Neural crest cell (in vitro differentiated cells): ENCODE measurements around the gene PANX3. TPM values are rescaled to one million over a fixed set of nuclear protein-coding genes. Genes with fewer than 3 reads are reported as not detected.

Experiments used
- DNase-seq: peaks from one replicate; pipeline ENCODE4 v3.0.0; 2021; ENCODE audit warnings: low read depth, mixed read lengths, low spot score
- H3K27ac Mint-ChIP-seq: one replicate; pipeline ENCODE4 v1.8.0; 2021; ENCODE audit warnings: mild to moderate bottlenecking, mixed read lengths; ENCODE audit not compliant: unreplicated experiment
- H3K27me3 Mint-ChIP-seq: 2 replicates; pipeline ENCODE4 v1.8.0; 2021; ENCODE audit warnings: low read depth, mild to moderate bottlenecking, mixed read lengths
- H3K36me3 Mint-ChIP-seq: 2 replicates; pipeline ENCODE4 v1.8.0; 2021; ENCODE audit warnings: low read depth, mild to moderate bottlenecking, mixed read lengths
- H3K4me1 Mint-ChIP-seq: 2 replicates; pipeline ENCODE4 v1.8.0; 2021; ENCODE audit warnings: mixed read lengths
- H3K4me3 Mint-ChIP-seq: one replicate; pipeline ENCODE4 v1.8.0; 2021; ENCODE audit warnings: mild to moderate bottlenecking, mixed read lengths
- H3K9me3 Mint-ChIP-seq: 2 replicates; pipeline ENCODE4 v1.8.0; 2021; ENCODE audit warnings: mixed read lengths
- long read RNA-seq: library from polyadenylated mRNA; unstranded; transcript quantifications from one replicate; pipeline ENCODE4 v2.0.0, GENCODE V29; 2020
- total RNA-seq: library from RNA; stranded (reverse); gene quantifications from 2 replicates; pipeline ENCODE4 v1.2.1, GENCODE V29; 2021
- TF ChIP-seq, protein P1 (sequence below): fragments of 200-600 bp; sonication (generic); conservative IDR thresholded peaks from 2 replicates; pipeline ENCODE4 v1.5.0; 2021; ENCODE audit warnings: antibody characterized with exemption, mild to moderate bottlenecking

PANX3 gene
- not detected in 2 replicates for total RNA-seq
- long read RNA-seq, partial matches to known transcripts: 0 of 1 reads
- long read RNA-seq, other reads (novel, unspliced or antisense): 1 of 1 reads

DNA sequence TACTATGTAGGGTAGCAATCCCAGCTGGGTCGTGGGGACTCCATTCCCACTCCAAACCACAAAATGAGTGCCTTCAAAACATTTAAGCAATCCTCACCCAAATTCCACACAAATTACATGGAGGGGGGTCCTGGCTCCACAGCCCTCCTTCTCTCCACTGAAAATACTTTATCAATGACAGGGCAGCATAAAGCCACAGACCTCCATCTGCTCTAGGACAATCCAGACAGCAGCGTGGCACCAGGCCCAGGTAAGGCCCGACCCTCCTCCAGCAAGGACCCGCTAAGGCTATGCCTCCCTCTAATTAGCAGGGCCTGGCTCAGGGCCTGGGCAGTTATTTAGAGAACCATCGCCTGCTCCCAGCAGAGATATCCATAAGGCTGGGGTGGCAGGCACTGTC lies at the start of gene PANX3:
Gene PANX3, plus strand, starts transcription at position 365 of the 400 bp plus-strand sequence. CDS start 129 bp downstream, outside the sequence.
- TF ChIP-seq, protein P1, sequence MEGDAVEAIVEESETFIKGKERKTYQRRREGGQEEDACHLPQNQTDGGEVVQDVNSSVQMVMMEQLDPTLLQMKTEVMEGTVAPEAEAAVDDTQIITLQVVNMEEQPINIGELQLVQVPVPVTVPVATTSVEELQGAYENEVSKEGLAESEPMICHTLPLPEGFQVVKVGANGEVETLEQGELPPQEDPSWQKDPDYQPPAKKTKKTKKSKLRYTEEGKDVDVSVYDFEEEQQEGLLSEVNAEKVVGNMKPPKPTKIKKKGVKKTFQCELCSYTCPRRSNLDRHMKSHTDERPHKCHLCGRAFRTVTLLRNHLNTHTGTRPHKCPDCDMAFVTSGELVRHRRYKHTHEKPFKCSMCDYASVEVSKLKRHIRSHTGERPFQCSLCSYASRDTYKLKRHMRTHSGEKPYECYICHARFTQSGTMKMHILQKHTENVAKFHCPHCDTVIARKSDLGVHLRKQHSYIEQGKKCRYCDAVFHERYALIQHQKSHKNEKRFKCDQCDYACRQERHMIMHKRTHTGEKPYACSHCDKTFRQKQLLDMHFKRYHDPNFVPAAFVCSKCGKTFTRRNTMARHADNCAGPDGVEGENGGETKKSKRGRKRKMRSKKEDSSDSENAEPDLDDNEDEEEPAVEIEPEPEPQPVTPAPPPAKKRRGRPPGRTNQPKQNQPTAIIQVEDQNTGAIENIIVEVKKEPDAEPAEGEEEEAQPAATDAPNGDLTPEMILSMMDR: no peak
- Mint-ChIP-seq H3K4me3 (no peak within 1 kb of the TSS), H3K27ac (no peak within 1 kb of the TSS), H3K27me3 (peaks cover 11% of the 10 kb centered on the region), H3K36me3 (no peaks in the 10 kb centered on the region), H3K4me1 (no peaks in the 10 kb centered on the region), H3K9me3 (no peaks in the 10 kb centered on the region)
- no peak for DNase-seq

DNA sequence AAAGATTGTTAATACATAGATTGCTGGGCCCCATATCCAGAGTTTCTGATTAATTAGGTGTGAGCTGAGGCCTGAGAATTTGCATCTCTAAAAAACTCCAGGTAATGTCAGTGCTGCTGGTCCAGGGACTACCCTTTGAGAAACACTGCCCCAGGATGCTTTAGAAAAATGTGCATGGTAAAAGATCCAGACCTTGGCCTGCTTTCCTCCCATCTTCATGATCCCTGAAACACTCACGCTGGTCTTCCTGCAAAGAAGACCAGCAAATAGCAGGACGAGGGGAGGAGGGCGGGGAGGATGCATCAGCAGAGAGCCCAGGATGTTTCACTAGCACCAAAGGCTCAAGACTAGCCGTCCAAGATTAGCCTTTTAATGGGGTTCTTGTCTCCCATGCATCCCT lies 41.5 kb upstream of the PANX3 start, which contains the start of gene OR8A1:
Gene OR8A1, plus strand, starts transcription at position 301 of the 400 bp plus-strand sequence. CDS start 123 bp downstream, outside the sequence.
- DNase-seq: no peak
- Mint-ChIP-seq H3K36me3 (no peaks in the 10 kb centered on the region), H3K9me3 (no peaks in the 10 kb centered on the region), H3K4me1 (no peaks in the 10 kb centered on the region), H3K4me3 (no peak within 1 kb of the TSS), H3K27ac (no peak within 1 kb of the TSS), H3K27me3 (peaks cover 12% of the 10 kb centered on the region)
- TF ChIP-seq, protein P1: no peak

GRCh38 chr11:124570160-124570559 lies 41.1 kb upstream of the PANX3 start:
- Mint-ChIP-seq H3K4me1 (no peaks in the 10 kb centered on the region), H3K27me3 (peaks cover 12% of the 10 kb centered on the region), H3K36me3 (no peaks in the 10 kb centered on the region), H3K9me3 (peaks cover 2% of the 10 kb centered on the region), H3K27ac (no peak overlapping the region), H3K4me3 (no peak overlapping the region)
- DNase-seq: no peak
- TF ChIP-seq, protein P1: no peak

- Mint-ChIP-seq H3K27me3 (peaks cover 11% of the 10 kb centered on the region), H3K9me3 (peaks cover 2% of the 10 kb centered on the region), H3K4me1 (no peaks in the 10 kb centered on the region), H3K36me3 (no peaks in the 10 kb centered on the region), H3K27ac (no peak overlapping the region), H3K4me3 (no peak overlapping the region)
- DNase-seq: no peak
- TF ChIP-seq, protein P1: no peak
These were observed 33.4 kb upstream of the PANX3 start for GRCh38 chr11:124577716-124578427.

GRCh38 chr11:124578761-124579160 lies 32.5 kb upstream of the PANX3 start:
- no peaks in the 10 kb centered on the region for H3K36me3 Mint-ChIP-seq
- H3K9me3 Mint-ChIP-seq: peaks cover 2% of the 10 kb centered on the region
- H3K27me3 Mint-ChIP-seq: peaks cover 9% of the 10 kb centered on the region
- no peak overlapping the region for H3K27ac Mint-ChIP-seq
- H3K4me3 Mint-ChIP-seq: no peak overlapping the region
- TF ChIP-seq, protein P1: no peak
- no peaks in the 10 kb centered on the region for H3K4me1 Mint-ChIP-seq
- DNase-seq: no peak
